Astrocyte of the cerebellum (primary cell): ENCODE data around the gene LMO7.

Source experiments
- DNase-seq: peaks from one replicate; pipeline ENCODE4 v3.0.0-alpha.2; 2011; ENCODE audit warnings: low read depth
- H3K4me3 ChIP-seq: 2 replicates; pipeline ENCODE4 v1.5.1; 2011; ENCODE audit warnings: mild to moderate bottlenecking, low read depth, low read length, moderate library complexity
- CTCF ChIP-seq: IDR thresholded peaks from 2 replicates; pipeline ENCODE4 v1.5.1; 2012; ENCODE audit warnings: low read length, low read depth, moderate library complexity, mild to moderate bottlenecking; ENCODE audit errors: missing control alignments
- in situ Hi-C: cut with HindIII; loops from 2 replicates; pipeline ENCODE4 v1.10.0; 2017; ENCODE audit warnings: low sequenced_read_pairs

The LMO7 gene

GRCh38 chr13:75794663-75795062 is 158.5 kb downstream of the LMO7 start:
- DNase-seq: no peak
- TF ChIP-seq CTCF: no peak
- H3K4me3 ChIP-seq: no peak overlapping the region
- in situ Hi-C loops: no loop called here

GRCh38 chr13:75795274-75795673 is 159.1 kb downstream of the LMO7 start:
- H3K4me3 ChIP-seq: no peak overlapping the region
- in situ Hi-C loops: no loop called here
- TF ChIP-seq CTCF: no peak
- DNase-seq: no peak

GRCh38 chr13:75796825-75797224 is 160.7 kb downstream of the LMO7 start:
- no peak for TF ChIP-seq CTCF
- H3K4me3 ChIP-seq: no peak overlapping the region
- in situ Hi-C loops: no loop called here
- DNase-seq: no peak

- no peak overlapping the region for H3K4me3 ChIP-seq
- no peak for TF ChIP-seq CTCF
- DNase-seq: no peak
- in situ Hi-C loops: no loop called here
Observed at GRCh38 chr13:75797239-75797638, 161.1 kb downstream of the LMO7 start.

GRCh38 chr13:75797719-75798118 is 161.6 kb downstream of the LMO7 start:
- in situ Hi-C loops: no loop called here
- H3K4me3 ChIP-seq: no peak overlapping the region
- no peak for DNase-seq
- TF ChIP-seq CTCF: no peak

GRCh38 chr13:75798353-75799255 is 162.5 kb downstream of the LMO7 start:
- TF ChIP-seq CTCF: no peak
- no peak overlapping the region for H3K4me3 ChIP-seq
- no peak for DNase-seq
- in situ Hi-C loops: no loop called here
